Activated T-cell treated with anti-CD3 and anti-CD28 coated beads, Interleukin-2, amount 50 U/mL, for 72 hours (primary cell): ENCODE results near the gene WFIKKN2. TPM values are rescaled to one million over a fixed set of nuclear protein-coding genes. Genes with fewer than 3 reads are reported as not detected.

Source experiments
- ATAC-seq, 2 donors: fragments of 150-1000 bp; cut with Tn5 transposase; replicated peaks in 1 of 2; 2 replicates each; pipeline ENCODE4 v1.10.0; 2021; ENCODE audit warnings: moderate library complexity in 2 of 2, mild to moderate bottlenecking in 1 of 2
- DNase-seq, 2 donors: peaks; one replicate each; pipeline ENCODE4 v3.0.0; 2021 to 2022; ENCODE audit warnings: mixed read lengths in 1 of 2
- H3K27ac Mint-ChIP-seq: one replicate; pipeline ENCODE4 v1.8.0; 2022; ENCODE audit warnings: mild to moderate bottlenecking, moderate library complexity, mixed read lengths
- H3K27me3 Mint-ChIP-seq: one replicate; pipeline ENCODE4 v1.8.0; 2022; ENCODE audit warnings: low read depth, mixed read lengths
- H3K36me3 Mint-ChIP-seq, 2 donors: one replicate each; pipeline ENCODE4 v1.8.0; 2022; ENCODE audit warnings: mixed read lengths in 2 of 2, mild to moderate bottlenecking in 1 of 2; ENCODE audit not compliant: insufficient read depth in 2 of 2
- H3K4me1 Mint-ChIP-seq: one replicate; pipeline ENCODE4 v1.8.0; 2022; ENCODE audit warnings: low read depth, mixed read lengths
- H3K4me3 Mint-ChIP-seq, 2 donors: one replicate each; pipeline ENCODE4 v1.8.0; 2022; ENCODE audit warnings: mild to moderate bottlenecking in 2 of 2, mixed read lengths in 2 of 2, moderate library complexity in 2 of 2
- H3K9me3 Mint-ChIP-seq, 2 donors: one replicate each; pipeline ENCODE4 v1.8.0; 2022; ENCODE audit warnings: mixed read lengths in 2 of 2
- total RNA-seq, 2 donors: library from RNA; stranded (reverse); gene quantifications; one replicate each; pipeline ENCODE4 v1.2.3, GENCODE V29; 2022

The WFIKKN2 gene
- total RNA-seq, 2 donors from 2014 or later, result not detected

DNA sequence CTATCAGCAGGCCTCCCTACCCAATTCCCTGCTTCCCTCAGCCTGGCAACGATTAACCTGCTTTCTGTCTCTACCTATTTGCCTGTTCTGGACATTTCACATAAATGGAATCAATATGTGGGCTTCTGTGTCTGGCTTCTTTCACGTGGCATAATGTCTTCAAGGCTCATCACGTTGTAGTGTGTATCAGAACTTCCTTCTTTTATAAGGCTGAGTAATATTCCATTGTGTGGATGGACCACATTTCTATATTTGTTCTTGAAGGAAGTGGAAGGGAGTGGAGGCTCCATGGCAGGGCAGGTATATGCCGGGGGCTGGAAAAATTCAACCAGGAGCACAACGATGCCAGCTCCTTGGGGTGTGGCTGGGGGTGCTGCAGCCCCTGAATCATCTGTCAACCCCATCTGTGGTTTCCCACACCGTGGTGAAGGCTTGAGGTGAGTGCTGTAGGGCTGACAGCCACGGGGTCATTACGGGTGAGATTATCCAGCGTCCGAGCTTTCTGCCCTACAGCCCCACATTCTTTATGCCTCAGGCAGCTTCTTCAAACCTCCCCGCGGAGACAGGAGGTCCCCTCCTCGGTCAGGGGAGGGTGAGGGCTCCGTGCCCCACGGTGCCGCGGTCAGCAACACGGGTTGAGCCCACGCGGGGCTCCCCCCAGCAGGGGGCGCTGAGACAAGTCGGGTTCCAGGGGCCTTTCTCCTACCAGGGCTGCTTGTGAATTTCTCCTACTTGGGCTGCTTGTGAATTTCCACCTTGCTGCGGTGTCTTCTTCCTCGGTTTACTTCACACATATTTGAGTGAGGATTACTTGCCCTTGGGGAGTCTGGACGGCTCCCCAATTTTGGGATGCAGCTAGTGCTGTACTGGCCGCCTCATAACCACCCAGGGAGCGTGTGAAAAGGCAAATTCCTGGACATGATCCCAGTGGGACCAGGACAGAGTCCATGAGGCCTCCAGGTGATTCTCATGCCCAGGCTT, 18.3 kb upstream of the WFIKKN2 start:
- H3K4me3 Mint-ChIP-seq, result peak overlapping the region in 1 of 2 donors; percentile 33
- DNase-seq (peak; percentile 61 to 74), ATAC-seq (peak; percentile 66 to 75)
- peaks cover 22% of the 10 kb centered on the region for H3K4me1 Mint-ChIP-seq
- no peaks in the 10 kb centered on the region for H3K36me3 Mint-ChIP-seq
- H3K27ac Mint-ChIP-seq, result no peak overlapping the region
- H3K27me3 Mint-ChIP-seq, result peaks cover 17% of the 10 kb centered on the region
- no peaks in the 10 kb centered on the region for H3K9me3 Mint-ChIP-seq

DNA sequence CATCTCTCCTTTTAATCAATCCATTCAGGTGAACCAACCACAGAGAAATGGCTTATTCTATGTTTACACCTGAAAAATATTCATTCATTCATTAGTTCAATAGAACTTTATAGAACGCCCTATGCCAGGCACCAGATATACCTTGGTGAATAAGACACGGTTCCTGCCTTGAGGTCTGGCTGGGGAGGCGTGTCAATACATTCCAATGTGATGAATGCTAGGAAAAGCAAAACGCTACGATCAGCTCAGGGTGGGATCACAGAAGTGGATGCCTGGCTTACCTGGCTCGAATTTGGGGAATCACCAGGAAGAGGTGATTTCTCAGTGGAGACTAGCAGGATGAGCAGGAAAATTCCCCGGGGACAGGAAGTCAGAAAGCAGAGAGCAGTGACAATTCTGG, 17.5 kb upstream of the WFIKKN2 start:
- no peak for ATAC-seq
- H3K4me3 Mint-ChIP-seq, result no peak overlapping the region
- H3K4me1 Mint-ChIP-seq, result peaks cover 22% of the 10 kb centered on the region
- DNase-seq, result no peak
- H3K27ac Mint-ChIP-seq, result no peak overlapping the region
- H3K27me3 Mint-ChIP-seq, result peaks cover 17% of the 10 kb centered on the region
- no peaks in the 10 kb centered on the region for H3K36me3 Mint-ChIP-seq
- H3K9me3 Mint-ChIP-seq, result no peaks in the 10 kb centered on the region

DNA sequence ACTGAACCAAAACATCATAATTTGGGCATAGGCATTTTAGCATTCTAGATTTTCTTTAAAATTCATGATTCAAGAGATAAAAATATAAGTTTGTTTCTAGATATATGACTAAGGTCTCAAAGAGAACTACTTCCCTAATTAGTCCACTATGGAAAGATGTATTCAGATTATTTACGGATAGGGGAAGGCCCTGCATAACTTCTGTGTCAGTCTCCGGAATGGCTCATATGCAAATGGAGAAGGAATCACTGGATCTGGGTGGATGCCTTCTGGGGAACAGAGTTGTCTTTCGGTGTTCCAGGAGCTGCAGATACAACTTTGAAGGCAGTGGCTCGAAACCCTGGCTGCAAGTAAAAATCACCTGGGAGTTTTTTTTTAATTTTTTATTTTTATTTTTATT, 17.1 kb upstream of the WFIKKN2 start:
- Mint-ChIP-seq H3K27me3 (peaks cover 17% of the 10 kb centered on the region), H3K4me3 (no peak overlapping the region), H3K27ac (no peak overlapping the region), H3K4me1 (peaks cover 22% of the 10 kb centered on the region), H3K36me3 (no peaks in the 10 kb centered on the region), H3K9me3 (no peaks in the 10 kb centered on the region)
- ATAC-seq (no peak), DNase-seq (no peak)

DNA sequence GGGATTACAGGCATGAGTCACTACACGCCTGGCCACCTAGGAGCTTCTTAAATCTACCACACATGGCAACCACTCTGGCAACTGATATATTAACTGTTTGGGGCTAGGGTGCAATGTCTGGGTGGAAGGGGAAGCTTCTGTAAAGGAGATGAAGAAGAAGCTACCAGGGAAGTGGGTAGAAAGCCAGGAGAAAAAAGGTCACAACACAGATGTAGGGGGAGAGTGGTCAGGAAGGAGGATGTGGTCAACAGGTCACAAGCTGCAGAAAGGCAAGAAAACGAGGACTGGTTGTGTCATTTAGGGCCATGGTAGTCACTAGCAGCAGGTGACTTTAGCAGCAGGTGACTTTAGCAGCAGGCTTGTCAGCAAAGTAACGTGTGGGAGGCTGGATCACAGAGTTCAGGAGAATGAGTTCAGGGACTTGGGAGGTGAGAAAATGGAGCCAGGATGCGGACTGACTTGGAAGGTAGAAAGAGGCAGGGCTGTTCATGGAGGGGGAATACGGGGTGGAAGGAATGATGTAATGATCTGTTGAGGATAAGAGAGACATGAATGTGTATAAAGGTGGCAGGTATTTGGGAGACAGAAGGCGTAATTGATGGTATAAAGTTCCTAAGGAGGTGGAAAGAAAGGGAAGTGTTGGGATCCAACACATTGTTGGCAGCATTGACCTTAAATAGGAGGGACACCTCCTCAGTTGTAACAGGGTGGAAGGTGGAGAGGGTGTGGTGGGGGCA, 16.3 kb upstream of the WFIKKN2 start:
- Mint-ChIP-seq H3K36me3 (no peaks in the 10 kb centered on the region), H3K4me1 (peaks cover 22% of the 10 kb centered on the region), H3K9me3 (peaks cover 2 to 4% of the 10 kb centered on the region in 2 donors), H3K27me3 (peaks cover 17% of the 10 kb centered on the region), H3K27ac (no peak overlapping the region), H3K4me3 (no peak overlapping the region)
- DNase-seq (peak in 1 of 2 donors; percentile 16), ATAC-seq (peak; percentile 57 to 61)

DNA sequence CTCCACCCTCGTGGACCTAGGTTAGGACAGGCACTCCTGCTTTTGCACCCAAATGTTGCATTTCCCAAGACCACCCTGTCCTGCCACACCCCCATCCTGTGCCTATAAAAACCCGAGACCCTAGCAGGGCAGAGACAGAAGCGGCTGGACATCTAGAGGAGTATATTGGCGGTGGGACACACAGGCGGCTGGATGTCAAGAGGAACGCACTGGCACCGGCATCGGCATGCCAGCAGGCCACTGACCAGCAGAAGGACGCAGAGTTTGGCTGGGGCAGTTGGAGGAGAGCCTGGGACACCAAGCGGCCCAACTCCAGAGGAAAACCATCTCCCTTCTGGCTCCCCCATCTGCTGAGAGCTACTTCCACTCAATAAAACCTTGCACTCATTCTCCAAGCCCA, 14.7 kb upstream of the WFIKKN2 start:
- Mint-ChIP-seq H3K27ac (no peak overlapping the region), H3K4me3 (no peak overlapping the region), H3K36me3 (no peaks in the 10 kb centered on the region), H3K4me1 (peaks cover 22% of the 10 kb centered on the region), H3K9me3 (peaks cover 2 to 4% of the 10 kb centered on the region in 2 donors), H3K27me3 (peaks cover 17% of the 10 kb centered on the region)
- DNase-seq (no peak), ATAC-seq (no peak)

DNA sequence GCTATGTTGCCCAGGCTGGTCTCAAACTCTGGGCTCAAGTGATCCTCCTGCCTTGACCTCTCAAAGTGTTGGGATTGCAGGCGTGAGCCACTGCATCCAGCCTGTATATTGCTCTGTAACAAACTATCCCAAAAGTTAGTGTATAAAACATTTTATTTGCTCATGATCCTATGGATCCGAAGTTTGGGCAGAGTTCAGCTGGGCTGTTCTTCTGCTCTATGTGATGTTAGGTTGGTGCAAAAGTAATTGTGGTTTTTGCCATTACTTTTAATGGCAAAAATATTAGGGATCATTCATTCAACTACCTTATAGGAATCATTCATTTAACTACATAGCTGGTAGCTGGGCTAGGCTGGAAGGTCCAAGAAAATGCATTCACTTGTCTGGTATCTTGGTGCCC, 12.8 kb upstream of the WFIKKN2 start:
- Mint-ChIP-seq H3K27ac (no peak overlapping the region), H3K4me3 (no peak overlapping the region)
- no peak for DNase-seq

DNA sequence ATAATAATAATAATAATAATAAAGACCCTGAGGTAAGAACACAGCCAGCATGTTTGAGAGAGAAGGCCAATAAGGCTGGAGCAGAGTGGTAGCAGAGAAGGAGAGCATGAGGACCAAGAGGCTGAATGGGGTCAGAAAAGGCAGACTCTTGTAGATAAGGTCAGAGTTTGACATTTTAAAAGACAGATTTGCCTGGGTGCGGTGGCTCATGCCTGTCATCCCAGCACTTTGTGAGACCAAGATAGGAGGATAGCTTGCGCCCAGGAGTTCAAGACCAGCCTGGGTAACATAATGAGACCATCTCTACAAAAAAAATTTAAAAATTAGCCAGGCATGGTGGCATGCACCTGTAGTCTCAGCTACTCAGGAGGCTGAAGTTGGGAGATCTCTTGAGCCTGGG, 11.0 kb upstream of the WFIKKN2 start:
- H3K36me3 Mint-ChIP-seq, result no peaks in the 10 kb centered on the region
- ATAC-seq, result no peak
- H3K4me1 Mint-ChIP-seq, result peaks cover 6% of the 10 kb centered on the region
- DNase-seq, result no peak
- no peak overlapping the region for H3K4me3 Mint-ChIP-seq
- H3K27me3 Mint-ChIP-seq, result peaks cover 1% of the 10 kb centered on the region
- no peak overlapping the region for H3K27ac Mint-ChIP-seq
- peaks cover 2 to 4% of the 10 kb centered on the region in 2 donors for H3K9me3 Mint-ChIP-seq

More for the DNA sequence above, 12.8 kb upstream of the WFIKKN2 start:
- ATAC-seq, result no peak
- peaks cover 2 to 4% of the 10 kb centered on the region in 2 donors for H3K9me3 Mint-ChIP-seq
- no peaks in the 10 kb centered on the region for H3K36me3 Mint-ChIP-seq
- H3K4me1 Mint-ChIP-seq, result peaks cover 20% of the 10 kb centered on the region
- peaks cover 8% of the 10 kb centered on the region for H3K27me3 Mint-ChIP-seq

DNA sequence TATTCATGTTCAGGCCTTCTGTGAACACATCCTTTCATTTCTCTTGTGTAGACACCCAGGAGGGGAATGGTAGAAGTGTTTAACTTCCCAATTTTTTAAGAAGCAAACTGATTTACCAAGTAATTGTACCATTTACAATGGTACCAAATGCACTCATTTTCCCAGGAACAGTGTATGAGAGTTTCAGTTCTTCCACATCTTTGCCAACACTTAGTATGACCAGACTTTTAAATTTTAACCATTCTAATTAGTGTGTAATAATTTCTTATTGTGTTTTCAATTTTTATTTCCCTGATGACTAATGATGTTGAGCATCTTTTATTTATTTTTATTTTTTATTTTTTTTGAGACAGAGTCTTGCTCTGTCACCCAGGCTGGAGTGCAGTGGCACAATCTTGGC, 10.2 kb upstream of the WFIKKN2 start:
- no peak overlapping the region for H3K4me3 Mint-ChIP-seq
- peaks cover 6% of the 10 kb centered on the region for H3K4me1 Mint-ChIP-seq
- peaks cover 2 to 4% of the 10 kb centered on the region in 2 donors for H3K9me3 Mint-ChIP-seq
- H3K27me3 Mint-ChIP-seq, result no peaks in the 10 kb centered on the region
- DNase-seq (no peak), ATAC-seq (no peak)
- no peaks in the 10 kb centered on the region for H3K36me3 Mint-ChIP-seq
- no peak overlapping the region for H3K27ac Mint-ChIP-seq

DNA sequence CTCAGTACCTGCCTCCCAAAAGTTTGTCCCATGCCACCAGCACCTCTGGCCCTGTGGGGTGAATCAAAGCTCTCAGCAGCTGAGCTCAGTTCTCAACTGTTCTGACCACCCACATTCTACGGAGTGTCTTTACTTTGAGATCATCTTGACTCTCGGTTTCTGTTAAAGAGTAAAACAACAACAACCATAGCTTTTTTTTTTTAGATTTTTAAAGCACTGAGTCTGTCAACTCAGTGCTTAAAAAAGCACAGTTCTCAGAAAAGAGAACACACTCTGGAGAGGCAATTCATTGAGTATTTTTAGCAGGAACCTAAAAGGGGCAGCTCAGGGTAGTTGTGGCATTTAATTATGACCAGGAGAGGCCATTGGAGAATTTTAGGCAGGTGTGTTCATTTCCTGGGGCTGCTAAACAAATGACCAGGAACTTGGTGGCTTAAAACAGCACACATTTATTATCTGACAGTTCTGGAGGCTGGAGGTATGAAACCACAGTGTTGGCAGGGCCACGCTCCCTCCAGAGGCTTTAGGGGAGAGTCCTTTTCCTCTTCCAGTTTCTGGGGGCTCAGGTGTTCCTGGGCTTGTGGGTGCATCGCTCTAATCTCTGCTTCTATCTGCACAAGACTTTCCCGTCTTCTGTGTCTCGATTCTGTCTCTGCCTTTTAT, 6.7 kb upstream of the WFIKKN2 start:
- ATAC-seq (peak; percentile 45 to 73), DNase-seq (no peak)
- Mint-ChIP-seq H3K4me1 (no peaks in the 10 kb centered on the region), H3K27ac (no peak overlapping the region), H3K27me3 (no peaks in the 10 kb centered on the region), H3K4me3 (peak overlapping the region in 1 of 2 donors; percentile 13), H3K9me3 (peaks cover 2% of the 10 kb centered on the region in 2 donors), H3K36me3 (no peaks in the 10 kb centered on the region)

DNA sequence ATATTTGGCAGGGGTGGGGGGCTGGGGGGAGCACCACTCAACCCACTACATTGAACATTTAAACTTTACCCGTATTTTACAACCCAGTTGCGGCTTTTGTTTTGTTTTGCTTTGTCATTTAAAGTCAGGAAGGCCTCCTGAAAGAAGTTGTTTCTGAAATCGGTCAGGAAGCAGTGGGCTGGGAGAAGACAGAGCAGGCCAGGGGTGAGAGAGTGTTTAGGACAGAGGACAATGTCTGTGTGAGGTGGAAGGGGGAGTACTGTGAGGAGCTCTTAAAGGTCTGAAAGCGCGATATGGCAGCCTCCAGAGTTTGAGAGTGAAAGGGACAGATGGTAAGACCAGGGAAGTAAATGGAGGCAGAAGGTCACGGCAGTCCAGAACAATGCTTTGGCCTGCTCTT, 6.1 kb upstream of the WFIKKN2 start:
- DNase-seq (no peak), ATAC-seq (no peak)
- Mint-ChIP-seq H3K27ac (no peak overlapping the region), H3K4me3 (no peak overlapping the region), H3K9me3 (no peaks in the 10 kb centered on the region), H3K36me3 (no peaks in the 10 kb centered on the region), H3K4me1 (no peaks in the 10 kb centered on the region), H3K27me3 (peaks cover under 1% of the 10 kb centered on the region)

DNA sequence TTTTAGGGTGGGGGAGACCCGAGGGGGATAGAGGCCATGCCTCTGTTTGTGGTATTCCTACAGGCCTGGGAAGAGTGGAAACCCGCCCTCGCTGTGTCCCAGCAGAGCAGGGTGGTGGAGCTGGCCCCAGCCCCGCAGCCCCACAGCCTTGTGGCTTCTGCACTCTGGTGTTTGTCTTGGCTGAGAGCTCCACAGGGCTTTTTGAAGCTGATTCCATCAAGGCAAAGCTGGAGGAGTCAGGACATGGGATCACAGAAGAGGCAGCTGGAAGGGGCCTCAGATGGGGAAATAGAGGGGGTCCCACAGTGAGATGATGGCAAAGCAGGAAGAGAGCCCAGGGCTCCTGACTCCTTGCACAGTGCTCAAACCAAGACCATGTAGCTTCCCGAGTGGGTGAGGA, 5.0 kb upstream of the WFIKKN2 start:
- no peak for DNase-seq
- Mint-ChIP-seq H3K9me3 (no peaks in the 10 kb centered on the region), H3K27ac (no peak overlapping the region), H3K4me3 (no peak overlapping the region), H3K4me1 (peaks cover 2% of the 10 kb centered on the region), H3K36me3 (no peaks in the 10 kb centered on the region), H3K27me3 (peaks cover 8% of the 10 kb centered on the region)
- ATAC-seq, result no peak

DNA sequence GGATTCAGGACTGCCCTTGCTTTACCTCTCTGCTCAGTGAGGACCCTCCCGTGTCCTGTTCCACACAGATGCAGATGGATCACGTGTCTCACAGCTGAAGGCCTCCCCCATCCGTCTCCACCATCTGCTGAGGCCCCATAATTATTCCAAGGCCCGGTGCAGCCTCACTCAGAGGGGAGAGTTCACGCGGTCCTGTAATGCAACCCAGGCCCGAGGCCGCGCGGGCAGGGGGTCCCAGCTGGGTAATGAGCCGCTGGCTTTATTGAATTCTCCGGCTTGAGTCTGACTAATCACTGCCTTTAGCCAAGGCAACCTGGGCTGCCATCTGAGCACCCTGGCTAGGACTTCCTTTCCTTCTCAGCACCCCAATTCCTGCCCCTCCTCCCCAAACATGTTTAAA, 4.4 kb upstream of the WFIKKN2 start:
- H3K4me1 Mint-ChIP-seq, result peaks cover 5% of the 10 kb centered on the region
- no peak for ATAC-seq
- DNase-seq, result no peak
- H3K9me3 Mint-ChIP-seq, result no peaks in the 10 kb centered on the region
- peaks cover 12% of the 10 kb centered on the region for H3K27me3 Mint-ChIP-seq
- H3K4me3 Mint-ChIP-seq, result no peak overlapping the region
- H3K36me3 Mint-ChIP-seq, result no peaks in the 10 kb centered on the region
- H3K27ac Mint-ChIP-seq, result no peak overlapping the region

DNA sequence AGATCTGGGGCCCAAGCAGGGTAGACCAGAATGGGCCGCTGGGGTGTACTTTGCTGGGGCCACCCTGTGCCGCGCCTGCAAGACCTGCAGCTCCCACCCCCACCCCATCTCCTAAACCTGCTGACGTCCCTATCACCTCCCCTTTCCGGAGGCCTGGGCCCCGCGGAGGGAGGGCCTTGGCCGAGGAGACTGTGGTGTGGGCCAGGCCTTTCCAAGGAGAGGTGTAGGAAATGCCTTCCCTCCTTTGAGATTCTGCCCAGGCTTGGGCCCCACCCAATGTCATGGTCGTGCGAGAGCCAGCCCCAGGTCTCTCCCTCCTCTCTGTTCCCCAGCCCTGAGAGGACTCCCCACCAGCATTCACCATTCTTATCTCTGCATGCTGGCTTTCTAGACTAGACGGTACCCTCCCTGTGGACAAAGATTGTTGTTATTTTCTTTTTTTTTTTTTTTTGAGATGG, 3.9 kb upstream of the WFIKKN2 start:
- no peaks in the 10 kb centered on the region for H3K9me3 Mint-ChIP-seq

More for the DNA sequence above, 3.9 kb upstream of the WFIKKN2 start:
- Mint-ChIP-seq H3K4me3 (no peak overlapping the region), H3K36me3 (no peaks in the 10 kb centered on the region), H3K27ac (no peak overlapping the region), H3K4me1 (peaks cover 5% of the 10 kb centered on the region), H3K27me3 (peaks cover 12% of the 10 kb centered on the region)
- DNase-seq (no peak), ATAC-seq (no peak)
